ENCODE measurements around the gene TEX2. TPM values are rescaled to one million over a fixed set of nuclear protein-coding genes. Genes with fewer than 3 reads are reported as not detected.
"Not testable (repeated sequence)": the region's sequence is repeated elsewhere in the genome, so short reads cannot be mapped to it uniquely, and the experiment has no call there.

The TEX2 gene
- total RNA-seq, 1 donor from 2014 or later = 55.4 TPM

DNA sequence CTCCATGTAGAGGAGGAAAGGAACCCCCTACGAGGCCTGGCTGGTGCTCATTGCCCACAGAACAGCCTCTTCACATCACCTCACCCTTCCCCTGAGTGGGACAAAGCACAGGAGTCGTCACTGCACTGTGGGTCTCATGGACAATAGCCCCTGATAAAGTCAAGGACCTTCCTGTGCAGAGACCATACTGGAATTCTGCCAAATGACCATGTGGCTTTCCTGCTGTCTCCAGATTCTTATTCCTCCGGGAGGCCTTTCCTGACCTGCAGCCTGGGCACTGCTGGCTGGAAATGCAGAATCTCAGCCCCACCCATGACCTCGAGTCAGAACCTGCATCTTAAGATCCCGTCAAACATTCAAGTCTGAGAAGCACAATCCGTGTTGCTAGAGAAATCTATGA, 72.6 kb downstream of the TEX2 start:
- ATAC-seq = peak; percentile 81
- no peak for DNase-seq
- intact Hi-C loops (cut with micrococcal nuclease) = no loop called here

- DNase-seq (no peak), ATAC-seq (no peak)
- intact Hi-C loops (cut with micrococcal nuclease) = no loop called here
These were observed 75.0 kb downstream of the TEX2 start for GRCh38 chr17:64188088-64188487.

GRCh38 chr17:64187093-64187895, 75.8 kb downstream of the TEX2 start:
- no peak for DNase-seq
- ATAC-seq = no peak
- intact Hi-C loops (cut with micrococcal nuclease) = no loop called here

DNA sequence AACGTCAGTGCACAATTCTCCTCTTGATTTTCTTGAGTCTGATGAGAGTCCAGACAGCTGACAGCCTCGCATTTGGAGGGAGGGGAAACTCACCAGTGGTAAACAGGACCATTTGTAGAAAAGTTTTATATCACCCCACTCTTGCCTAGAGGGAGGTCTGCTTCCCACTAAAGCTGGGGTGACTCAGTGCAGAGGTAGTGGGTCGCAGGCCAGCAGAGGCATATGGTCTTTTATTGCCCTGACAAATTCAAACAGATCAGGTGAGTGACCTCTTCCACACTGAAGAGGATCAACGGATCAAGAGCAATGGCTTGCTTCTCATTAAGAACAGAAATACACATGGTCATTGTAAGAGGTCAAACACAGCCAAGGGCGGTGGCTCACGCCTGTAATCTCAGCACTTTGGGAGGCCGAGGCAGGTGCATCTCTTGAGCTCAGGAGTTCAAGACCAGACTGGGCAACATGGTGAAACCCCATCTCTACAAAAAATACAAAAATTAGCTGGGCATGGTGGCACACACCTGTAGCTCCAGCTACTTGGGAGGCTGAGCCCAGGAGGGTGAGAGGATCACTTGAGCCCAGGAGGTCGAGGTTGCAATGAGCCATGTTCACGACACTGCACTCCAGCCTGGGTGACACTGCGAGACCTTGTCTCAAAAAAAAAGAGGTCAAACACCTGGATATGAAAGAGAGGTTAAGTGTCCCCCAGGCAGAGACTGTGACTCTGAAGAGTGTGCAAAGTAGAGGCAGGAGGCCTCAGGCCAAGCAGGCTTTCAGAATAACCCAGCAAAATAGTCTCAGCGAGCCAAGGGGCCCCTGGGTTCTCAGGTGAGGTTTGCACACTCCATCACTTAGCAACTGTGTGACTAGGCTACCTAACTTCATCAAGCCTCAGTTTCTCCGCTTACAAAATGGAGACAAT, 76.6 kb downstream of the TEX2 start:
- no peak for ATAC-seq
- DNase-seq = no peak
- intact Hi-C loops (cut with micrococcal nuclease) = no loop called here

DNA sequence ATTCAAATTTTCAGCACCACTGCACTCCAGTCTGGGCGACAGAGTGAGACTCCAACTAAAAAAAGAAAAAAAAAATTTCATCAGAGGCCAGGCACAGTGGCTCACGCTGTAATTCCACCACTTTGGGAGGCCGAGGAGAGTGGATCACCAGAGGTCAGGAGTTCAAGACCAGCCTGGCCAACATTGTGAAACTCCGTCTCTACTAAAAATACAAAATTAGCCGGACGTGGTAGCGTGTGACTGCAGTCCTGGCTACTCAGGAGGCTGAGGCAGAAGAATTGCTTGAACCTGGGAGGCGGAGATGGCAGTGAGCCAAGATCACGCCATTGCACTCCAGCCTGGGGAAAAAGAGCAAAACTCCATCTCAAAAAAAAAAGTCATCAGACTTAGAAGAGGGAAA, 77.5 kb downstream of the TEX2 start:
- intact Hi-C loops (cut with micrococcal nuclease) = not testable (repeated sequence)
- ATAC-seq = peak; percentile 26
- peak; percentile 51 for DNase-seq

DNA sequence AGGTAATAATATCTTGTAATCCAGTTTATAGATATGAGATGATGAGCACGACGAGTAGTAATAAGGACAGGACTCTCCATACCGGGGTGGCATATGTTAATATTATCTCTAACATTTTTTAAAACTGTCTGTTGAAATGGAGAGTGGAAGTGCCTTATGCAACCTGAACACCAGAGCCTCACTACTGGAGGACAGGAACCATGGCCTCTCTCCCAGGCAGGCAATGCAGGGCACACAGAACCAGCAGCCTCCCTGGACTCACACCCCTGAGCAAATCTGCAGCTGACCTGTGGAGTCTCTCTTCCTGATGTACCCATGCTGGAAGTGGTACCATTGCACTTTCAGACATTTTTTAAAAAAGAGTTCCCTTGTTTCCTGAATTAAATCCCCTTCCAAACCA, 78.0 kb downstream of the TEX2 start:
- ATAC-seq (no peak), DNase-seq (no peak)
- intact Hi-C loops (cut with micrococcal nuclease) = no loop called here

- intact Hi-C loops (cut with micrococcal nuclease) = no loop called here
- no peak for ATAC-seq
- no peak for DNase-seq
These were observed 79.2 kb downstream of the TEX2 start for GRCh38 chr17:64183815-64184214.

DNA sequence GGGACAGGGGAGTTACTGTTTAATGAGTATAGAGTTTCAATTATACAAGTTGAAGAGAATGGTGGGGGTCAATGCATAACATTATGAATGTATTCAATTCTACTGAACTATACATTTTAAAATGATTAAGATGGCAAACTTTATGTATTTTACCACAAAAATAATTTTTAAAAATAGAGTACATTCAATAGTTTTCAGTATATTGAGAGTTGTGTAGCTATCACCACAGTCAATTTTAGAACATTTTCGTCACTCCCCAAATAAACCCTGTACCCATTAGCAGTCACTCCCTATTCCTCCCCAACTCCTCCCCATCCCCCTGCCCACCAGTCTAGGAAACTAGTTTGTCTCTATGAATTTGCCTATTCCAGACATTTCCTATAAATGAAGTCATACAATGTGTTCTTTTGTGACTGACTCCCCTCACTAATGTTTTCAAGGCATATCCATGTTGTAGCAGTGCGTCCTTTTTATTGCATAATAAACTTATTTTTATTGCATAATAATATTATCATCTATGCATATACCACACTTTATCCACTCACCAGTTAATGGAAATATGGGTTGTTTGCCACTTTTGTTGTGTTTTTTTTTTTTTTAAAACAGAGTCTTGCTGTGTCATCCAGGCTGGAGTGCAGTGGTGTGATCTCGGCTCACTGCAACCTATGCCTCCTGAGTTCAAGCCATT, 80.6 kb downstream of the TEX2 start:
- DNase-seq (no peak), ATAC-seq (no peak)
- intact Hi-C loops (cut with micrococcal nuclease) = no loop called here

GRCh38 chr17:64180089-64181073, 82.7 kb downstream of the TEX2 start:
- intact Hi-C loops (cut with micrococcal nuclease) = no loop called here
- ATAC-seq (no peak), DNase-seq (no peak)

DNA sequence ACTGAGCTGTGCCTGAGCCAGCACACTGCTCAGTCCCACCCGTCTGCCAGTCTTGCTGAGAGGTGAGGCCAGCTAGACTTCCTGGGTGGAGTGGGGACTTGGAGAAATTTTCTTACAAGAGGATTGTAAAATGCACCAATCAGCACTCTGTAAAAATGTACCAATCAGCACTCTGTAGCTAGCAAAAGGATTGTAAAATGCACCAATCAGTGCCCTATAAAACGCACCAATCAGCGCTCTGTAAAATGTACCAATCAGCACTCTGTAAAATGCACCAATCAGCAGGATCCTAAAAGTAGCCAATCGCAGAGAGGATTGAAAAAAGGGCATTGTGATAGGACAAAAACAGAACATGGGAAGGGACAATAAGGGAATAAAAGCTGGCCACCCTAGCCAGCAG, 84.0 kb downstream of the TEX2 start:
- DNase-seq; ATAC-seq; intact Hi-C loops (cut with micrococcal nuclease): not testable (repeated sequence)

GRCh38 chr17:64178011-64178825, 84.8 kb downstream of the TEX2 start:
- intact Hi-C loops (cut with micrococcal nuclease) = no loop called here
- no peak for ATAC-seq
- DNase-seq = no peak

- ATAC-seq (no peak), DNase-seq (no peak)
- intact Hi-C loops (cut with micrococcal nuclease) = no loop called here
These were observed 85.6 kb downstream of the TEX2 start for GRCh38 chr17:64177311-64178010.

DNA sequence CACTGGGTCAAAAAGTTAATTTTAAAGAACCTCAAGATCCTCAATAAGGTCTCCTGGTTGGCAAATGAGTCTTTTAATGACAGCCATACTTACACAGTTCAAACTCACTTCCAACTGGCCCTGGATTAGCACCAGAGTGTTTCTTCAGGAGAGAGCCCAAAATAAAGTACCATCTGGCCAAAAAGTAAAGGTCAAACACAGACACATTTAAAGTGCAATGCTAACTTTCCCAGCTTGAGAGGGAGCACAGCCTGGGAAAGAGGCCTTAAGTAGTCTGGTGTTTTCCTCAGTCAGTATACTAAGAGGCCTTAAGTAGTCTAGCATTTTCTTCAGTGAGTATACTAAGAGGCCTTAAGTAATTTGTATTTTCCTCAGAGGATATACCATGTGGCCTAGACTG, 86.5 kb downstream of the TEX2 start:
- intact Hi-C loops (cut with micrococcal nuclease) = no loop called here
- ATAC-seq (peak; percentile 67), DNase-seq (no peak)

DNA sequence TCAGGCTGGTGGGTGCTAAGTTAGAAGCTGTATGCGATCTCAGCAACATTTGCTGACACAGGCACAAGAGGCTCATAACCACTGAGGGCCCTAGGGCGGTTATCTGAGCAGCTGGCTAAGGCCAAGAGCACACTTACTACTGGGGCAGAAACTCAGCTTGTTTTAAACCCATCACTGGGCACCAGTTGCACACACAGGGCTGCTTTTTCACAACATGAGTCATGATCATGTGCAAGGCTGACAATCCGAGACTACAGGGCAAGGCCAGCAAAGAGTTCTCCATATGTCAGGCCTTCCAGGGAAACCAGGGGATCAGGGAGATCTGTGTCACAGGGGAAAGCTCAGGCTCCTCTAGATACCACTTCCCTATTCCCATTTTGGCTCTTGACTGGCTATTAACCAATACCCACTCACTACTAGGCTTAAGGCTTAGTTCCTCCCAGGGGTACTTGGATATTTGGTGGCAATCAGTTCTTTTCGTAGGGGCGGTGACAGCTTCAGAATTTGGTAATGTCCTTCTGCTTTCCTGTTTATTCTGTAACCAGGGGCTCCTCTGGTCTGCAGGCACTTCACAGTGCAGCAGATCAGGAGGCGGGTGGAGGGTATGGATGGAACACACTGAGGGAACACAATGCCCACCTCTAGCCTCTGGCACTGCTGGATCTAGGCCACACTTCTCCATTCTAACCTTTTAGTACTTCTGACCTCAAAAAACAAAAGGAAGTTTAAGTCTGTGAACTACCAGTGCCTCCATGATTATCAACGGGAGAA, 88.2 kb downstream of the TEX2 start:
- no peak for DNase-seq
- ATAC-seq = peak; percentile 60
- intact Hi-C loops (cut with micrococcal nuclease) = no loop called here

DNA sequence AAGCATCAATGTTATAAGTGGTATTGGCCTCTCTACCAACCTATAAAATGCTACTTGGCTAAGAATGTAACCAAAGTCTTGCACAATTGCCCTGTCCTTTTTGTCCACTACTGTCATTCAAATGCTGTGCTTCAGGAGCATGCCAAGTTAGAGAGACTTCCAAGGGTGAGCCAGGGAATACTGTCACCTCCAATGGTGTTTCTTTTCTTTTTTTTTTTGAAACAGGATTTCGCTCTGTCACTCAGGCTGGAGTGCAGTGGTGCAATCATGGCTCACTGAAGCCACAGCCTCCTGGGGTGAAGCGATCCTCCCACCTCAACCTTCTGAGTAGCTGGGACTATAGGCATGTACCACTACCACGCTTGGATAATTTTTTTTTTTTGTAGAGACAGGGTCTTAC, 89.4 kb downstream of the TEX2 start:
- DNase-seq (no peak), ATAC-seq (peak; percentile 9)
- intact Hi-C loops (cut with micrococcal nuclease) = no loop called here

DNA sequence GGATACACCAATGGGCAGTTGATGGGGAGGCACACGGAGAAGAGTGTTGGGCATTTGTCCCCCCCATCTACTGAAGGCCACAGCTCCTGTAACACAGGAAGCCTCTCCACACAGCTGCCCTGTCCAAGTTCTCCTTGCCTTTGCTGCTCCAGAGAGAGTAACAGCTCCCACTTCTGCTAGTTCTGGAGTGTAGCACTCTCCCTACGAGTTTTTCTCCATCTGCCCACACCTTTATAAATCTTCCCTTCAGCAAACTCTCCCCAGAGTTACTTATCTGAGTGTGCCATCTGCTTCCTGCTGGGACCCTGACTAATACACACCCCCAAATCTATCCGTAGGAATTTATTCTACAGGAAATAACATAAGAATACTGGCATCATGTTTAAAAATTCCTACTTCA, 90.5 kb downstream of the TEX2 start:
- DNase-seq (no peak), ATAC-seq (no peak)
- intact Hi-C loops (cut with micrococcal nuclease) = no loop called here

DNA sequence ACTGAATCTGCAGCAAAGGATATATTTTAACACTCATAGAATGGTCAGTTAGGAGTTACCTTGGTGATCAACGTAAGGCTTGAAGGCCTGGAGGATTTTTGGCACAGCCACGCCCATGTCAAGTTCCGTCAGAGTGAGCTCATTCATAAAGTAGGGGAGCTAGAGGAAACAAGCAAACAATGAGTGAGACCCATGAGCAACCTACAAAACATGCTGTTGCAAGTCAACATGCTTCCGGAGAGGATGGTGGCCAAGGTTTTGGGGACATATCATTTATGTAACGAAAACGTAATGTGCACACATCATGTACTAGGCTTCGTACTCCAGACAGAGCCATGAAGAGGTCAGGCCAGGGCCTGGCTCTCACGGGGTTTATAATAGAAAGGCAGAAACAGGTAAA, 92.0 kb downstream of the TEX2 start:
- DNase-seq = no peak
- no peak for ATAC-seq
- intact Hi-C loops (cut with micrococcal nuclease) = no loop called here
